Cerebellar nuclear complex (tissue), 1 donor: ENCODE results near the gene CPB1.
"Not testable (repeated sequence)": the region's sequence is repeated elsewhere in the genome, so short reads cannot be mapped to it uniquely, and the experiment has no call there.

Source experiments
- DNase-seq, 2 experiments: peaks; one replicate each; lab custom pipeline; 2025; lab: John Stamatoyannopoulos, UW

The CPB1 gene

GRCh38 chr3:148827585-148827984, at the start of gene CPB1:
TSS of gene CPB1 (plus strand) at chr3:148827811. CDS start at chr3:148827824, 13 bp downstream.
- no peak for DNase-seq

- DNase-seq = no peak
These were observed 48.7 kb upstream of the CPB1 start for GRCh38 chr3:148778926-148779325.

- DNase-seq = not testable (repeated sequence)
These were observed 42.6 kb upstream of the CPB1 start for GRCh38 chr3:148785026-148785425.

- not testable (repeated sequence) for DNase-seq
These were observed 41.5 kb upstream of the CPB1 start for GRCh38 chr3:148786159-148786558.

GRCh38 chr3:148789146-148789545, 38.5 kb upstream of the CPB1 start:
- no peak for DNase-seq

GRCh38 chr3:148789906-148790305, 37.7 kb upstream of the CPB1 start:
- DNase-seq = no peak

GRCh38 chr3:148790370-148790769, 37.2 kb upstream of the CPB1 start:
- no peak for DNase-seq

- peak; percentile 59 to 95 for DNase-seq
These were observed 36.5 kb upstream of the CPB1 start for GRCh38 chr3:148790851-148791735.

GRCh38 chr3:148791920-148792319, 35.7 kb upstream of the CPB1 start:
- no peak for DNase-seq

GRCh38 chr3:148792516-148792915, 35.1 kb upstream of the CPB1 start:
- no peak for DNase-seq

GRCh38 chr3:148796799-148797198, 30.8 kb upstream of the CPB1 start:
- DNase-seq = no peak

- no peak for DNase-seq
These were observed 29.8 kb upstream of the CPB1 start for GRCh38 chr3:148797795-148798194.

- DNase-seq = no peak
These were observed 27.2 kb upstream of the CPB1 start for GRCh38 chr3:148800414-148800813.

GRCh38 chr3:148809835-148810234, 17.8 kb upstream of the CPB1 start:
- DNase-seq = no peak

- peak in 1 of 2 experiments; percentile 42 for DNase-seq
These were observed 12.1 kb upstream of the CPB1 start for GRCh38 chr3:148815316-148816110.

- DNase-seq = no peak
These were observed 11.2 kb upstream of the CPB1 start for GRCh38 chr3:148816427-148816826.

- no peak for DNase-seq
These were observed 10.6 kb upstream of the CPB1 start for GRCh38 chr3:148816981-148817525.

GRCh38 chr3:148820361-148821245, 7.0 kb upstream of the CPB1 start:
- no peak for DNase-seq

- DNase-seq = no peak
These were observed 4.6 kb upstream of the CPB1 start for GRCh38 chr3:148823026-148823425.

GRCh38 chr3:148825476-148825875, 2.1 kb upstream of the CPB1 start:
- no peak for DNase-seq

- DNase-seq = no peak
These were observed 602 bp downstream of the CPB1 start for GRCh38 chr3:148828136-148828690.
